ENCODE results near the gene IPO11. TPM values are rescaled to one million over a fixed set of nuclear protein-coding genes. Genes with fewer than 3 reads are reported as not detected.
"Not testable (repeated sequence)": the region's sequence is repeated elsewhere in the genome, so short reads cannot be mapped to it uniquely, and the experiment has no call there.

The IPO11 gene
- total RNA-seq, 1 donor from 2014 or later, result 41.0 TPM

DNA sequence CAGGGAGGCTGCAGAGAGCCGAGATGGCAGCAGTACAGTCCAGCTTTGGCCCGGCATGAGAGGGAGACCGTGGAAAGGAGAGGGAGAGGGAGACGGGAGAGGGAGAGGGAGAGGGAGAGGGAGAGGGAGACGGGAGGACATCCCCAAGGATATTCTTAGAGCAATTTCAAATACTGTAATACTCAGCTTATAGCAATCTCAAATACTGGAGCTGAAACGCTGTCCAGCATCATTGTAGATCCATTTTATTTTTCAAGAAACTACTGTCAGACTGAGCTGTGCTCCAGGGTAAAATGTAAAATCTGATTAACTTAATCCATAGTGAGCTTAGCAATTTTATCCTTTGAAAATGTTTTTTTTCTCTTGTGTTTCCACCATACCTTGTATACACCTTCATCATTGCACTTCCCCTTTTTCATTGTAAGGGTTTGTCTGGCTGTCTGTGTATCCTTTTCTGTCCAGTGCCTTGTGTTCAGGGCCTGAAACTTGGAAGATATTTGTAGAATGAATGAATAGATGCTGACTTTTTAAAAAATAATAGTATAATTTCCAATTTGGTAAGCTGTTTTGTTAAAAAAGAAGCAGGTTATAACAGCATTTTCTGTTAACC lies 102.1 kb downstream of the IPO11 start:
- Mint-ChIP-seq H3K9me3 (no peaks in the 10 kb centered on the region), H3K36me3 (peaks cover 22% of the 10 kb centered on the region), H3K4me3 (no peak overlapping the region), H3K27ac (no peak overlapping the region), H3K4me1 (ENCODE audit: unreplicated experiment) (no peaks in the 10 kb centered on the region), H3K27me3 (no peaks in the 10 kb centered on the region)
- TF ChIP-seq, protein P1, sequence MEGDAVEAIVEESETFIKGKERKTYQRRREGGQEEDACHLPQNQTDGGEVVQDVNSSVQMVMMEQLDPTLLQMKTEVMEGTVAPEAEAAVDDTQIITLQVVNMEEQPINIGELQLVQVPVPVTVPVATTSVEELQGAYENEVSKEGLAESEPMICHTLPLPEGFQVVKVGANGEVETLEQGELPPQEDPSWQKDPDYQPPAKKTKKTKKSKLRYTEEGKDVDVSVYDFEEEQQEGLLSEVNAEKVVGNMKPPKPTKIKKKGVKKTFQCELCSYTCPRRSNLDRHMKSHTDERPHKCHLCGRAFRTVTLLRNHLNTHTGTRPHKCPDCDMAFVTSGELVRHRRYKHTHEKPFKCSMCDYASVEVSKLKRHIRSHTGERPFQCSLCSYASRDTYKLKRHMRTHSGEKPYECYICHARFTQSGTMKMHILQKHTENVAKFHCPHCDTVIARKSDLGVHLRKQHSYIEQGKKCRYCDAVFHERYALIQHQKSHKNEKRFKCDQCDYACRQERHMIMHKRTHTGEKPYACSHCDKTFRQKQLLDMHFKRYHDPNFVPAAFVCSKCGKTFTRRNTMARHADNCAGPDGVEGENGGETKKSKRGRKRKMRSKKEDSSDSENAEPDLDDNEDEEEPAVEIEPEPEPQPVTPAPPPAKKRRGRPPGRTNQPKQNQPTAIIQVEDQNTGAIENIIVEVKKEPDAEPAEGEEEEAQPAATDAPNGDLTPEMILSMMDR (conservative IDR thresholded peaks at IDR 0.05), result no peak
- no peak for DNase-seq (ENCODE audit: extremely low spot score, unreplicated experiment)

DNA sequence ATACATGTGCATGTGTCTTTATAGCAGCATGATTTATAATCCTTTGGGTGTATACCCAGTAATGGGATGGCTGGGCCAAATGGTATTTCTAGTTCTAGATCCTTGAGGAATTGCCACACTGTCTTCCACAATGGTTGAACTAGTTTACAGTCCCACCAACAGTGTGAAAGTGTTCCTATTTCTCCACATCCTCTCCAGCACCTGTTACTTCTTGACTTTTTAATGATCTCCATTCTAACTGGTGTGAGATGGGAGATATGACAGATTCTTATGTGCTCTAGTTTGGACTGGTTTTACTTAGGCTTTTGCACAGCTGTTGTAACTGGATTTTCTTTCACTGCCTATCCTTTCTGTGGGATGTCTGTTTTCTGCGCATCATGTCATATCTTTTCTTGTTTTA lies 108.2 kb downstream of the IPO11 start:
- H3K4me3 Mint-ChIP-seq; DNase-seq (ENCODE audit: extremely low spot score, unreplicated experiment); H3K27me3 Mint-ChIP-seq; H3K27ac Mint-ChIP-seq; H3K9me3 Mint-ChIP-seq; H3K4me1 Mint-ChIP-seq (ENCODE audit: unreplicated experiment): not testable (repeated sequence)
- peaks cover 31% of the 10 kb centered on the region for H3K36me3 Mint-ChIP-seq

DNA sequence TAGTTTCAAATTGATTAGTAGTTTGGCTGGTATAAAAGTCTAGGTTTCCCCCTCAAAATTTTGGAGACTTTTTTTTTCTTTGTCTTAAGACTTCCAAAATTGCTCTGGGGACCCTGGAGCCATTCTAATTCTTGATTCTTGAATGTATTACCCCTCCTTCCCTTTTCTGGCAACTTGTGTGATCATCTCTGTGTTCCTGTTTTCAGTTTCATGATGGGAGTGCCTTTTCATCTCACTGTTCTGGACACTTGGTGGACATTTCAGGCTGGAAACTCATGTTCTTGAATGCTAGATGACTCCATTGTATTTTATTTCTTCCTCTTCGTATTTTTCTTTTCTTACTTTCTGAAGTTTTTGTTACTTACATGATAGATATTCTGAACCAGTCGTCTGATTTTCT lies 108.8 kb downstream of the IPO11 start:
- no peak overlapping the region for H3K4me3 Mint-ChIP-seq
- peaks cover 4% of the 10 kb centered on the region for H3K9me3 Mint-ChIP-seq
- DNase-seq (ENCODE audit: extremely low spot score, unreplicated experiment), result no peak
- H3K36me3 Mint-ChIP-seq, result peaks cover 30% of the 10 kb centered on the region
- H3K27me3 Mint-ChIP-seq, result no peaks in the 10 kb centered on the region
- TF ChIP-seq, protein P1 (conservative IDR thresholded peaks at IDR 0.05), result no peak
- peaks cover 8% of the 10 kb centered on the region for H3K4me1 Mint-ChIP-seq (ENCODE audit: unreplicated experiment)
- no peak overlapping the region for H3K27ac Mint-ChIP-seq

DNA sequence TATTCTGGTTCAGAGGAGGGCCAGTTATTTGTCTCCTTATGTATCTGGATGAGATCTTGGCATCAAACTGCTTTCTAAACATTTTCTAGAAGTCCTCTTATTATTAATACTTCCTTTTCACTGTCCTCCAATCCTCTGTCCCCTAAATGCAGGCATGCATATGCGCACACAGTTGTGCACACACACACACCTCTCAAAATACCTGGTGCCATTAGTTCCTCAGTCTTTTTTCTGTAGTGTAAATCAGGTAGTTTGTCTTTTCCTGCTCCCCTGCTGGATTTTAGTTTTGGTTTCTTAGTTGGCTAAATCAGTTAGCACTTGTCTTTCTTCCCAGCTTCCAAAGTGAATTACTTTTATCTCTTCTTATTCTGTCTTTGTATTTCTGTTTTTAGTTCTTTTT lies 110.2 kb downstream of the IPO11 start:
- Mint-ChIP-seq H3K36me3 (peaks cover 27% of the 10 kb centered on the region), H3K27ac (no peak overlapping the region), H3K9me3 (peaks cover 4% of the 10 kb centered on the region), H3K27me3 (no peaks in the 10 kb centered on the region), H3K4me3 (no peak overlapping the region), H3K4me1 (ENCODE audit: unreplicated experiment) (peaks cover 8% of the 10 kb centered on the region)
- DNase-seq (ENCODE audit: extremely low spot score, unreplicated experiment), result no peak
- TF ChIP-seq, protein P1 (conservative IDR thresholded peaks at IDR 0.05), result no peak

- TF ChIP-seq, protein P1 (conservative IDR thresholded peaks at IDR 0.05), result no peak
- H3K36me3 Mint-ChIP-seq, result peaks cover 13% of the 10 kb centered on the region
- no peak overlapping the region for H3K4me3 Mint-ChIP-seq
- peaks cover 4% of the 10 kb centered on the region for H3K4me1 Mint-ChIP-seq (ENCODE audit: unreplicated experiment)
- no peak for DNase-seq (ENCODE audit: extremely low spot score, unreplicated experiment)
- no peaks in the 10 kb centered on the region for H3K27me3 Mint-ChIP-seq
- H3K27ac Mint-ChIP-seq, result no peak overlapping the region
- no peaks in the 10 kb centered on the region for H3K9me3 Mint-ChIP-seq
These were observed 121.0 kb downstream of the IPO11 start for GRCh38 chr5:62533597-62533996.

DNA sequence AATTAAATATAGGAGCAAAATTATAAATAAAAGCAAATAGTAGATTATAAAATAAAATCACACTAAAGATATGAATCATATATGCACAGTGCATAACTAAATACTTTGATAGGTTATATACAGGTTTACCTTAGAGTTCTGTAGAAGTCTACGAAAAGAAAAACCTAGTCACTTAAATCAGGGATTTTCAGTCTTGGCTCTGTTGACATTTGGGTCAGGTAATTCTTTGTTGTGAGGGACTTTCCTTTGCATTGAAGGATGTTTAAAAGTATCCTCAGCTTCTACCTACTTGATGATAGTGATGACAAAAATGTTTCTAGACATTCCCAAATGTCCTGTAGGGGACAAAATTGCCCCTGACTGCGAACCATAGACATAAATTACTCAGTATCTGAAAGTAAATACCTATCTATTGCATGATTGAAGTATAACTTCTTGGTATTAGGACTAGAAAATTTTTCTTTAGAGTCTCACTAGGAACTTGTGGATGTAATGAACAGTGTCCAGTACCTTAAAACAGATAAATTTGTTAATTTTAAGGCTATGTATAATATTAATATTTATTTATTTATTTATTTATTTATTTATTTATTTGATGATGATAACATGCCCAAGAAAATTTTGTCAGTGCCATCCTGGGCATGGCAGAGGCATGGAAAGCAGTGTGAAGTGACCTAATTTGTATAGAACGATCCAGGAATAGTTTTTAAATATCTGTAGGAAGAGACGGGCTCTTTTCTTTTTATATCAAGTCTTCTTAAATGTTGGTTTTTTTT lies 122.1 kb downstream of the IPO11 start:
- no peak overlapping the region for H3K4me3 Mint-ChIP-seq
- H3K27ac Mint-ChIP-seq, result no peak overlapping the region
- H3K4me1 Mint-ChIP-seq (ENCODE audit: unreplicated experiment), result peaks cover 4% of the 10 kb centered on the region

More for the DNA sequence above, 122.1 kb downstream of the IPO11 start:
- Mint-ChIP-seq H3K9me3 (no peaks in the 10 kb centered on the region), H3K27me3 (no peaks in the 10 kb centered on the region), H3K36me3 (peaks cover 15% of the 10 kb centered on the region)
- TF ChIP-seq, protein P1 (conservative IDR thresholded peaks at IDR 0.05), result no peak
- no peak for DNase-seq (ENCODE audit: extremely low spot score, unreplicated experiment)

All from type B pancreatic cell (in vitro differentiated cells).